ENCODE data around the gene DARS1.

DARS1 gene

GRCh38 chr2:135876066-135876711 is 109.2 kb downstream of the DARS1 start, which contains the start of gene MCM6:
TSS of gene MCM6 (minus strand) at chr2:135876443. CDS start at chr2:135876365, 78 bp downstream.
- Histone ChIP-seq H3K4me3 (ENCODE audit: low read depth, low read length, poor library complexity, severe bottlenecking) (peak within 1 kb of the TSS; percentile 91), H3F3A (ENCODE audit: insufficient read depth, low read length) (no peaks in the 10 kb centered on the region), H3K36me3 (ENCODE audit: insufficient read depth, low read length) (peaks cover 42% of the 10 kb centered on the region), H3K4me1 (ENCODE audit: insufficient read depth, low read length, severe bottlenecking) (peaks cover 30% of the 10 kb centered on the region), H3K27ac (ENCODE audit: low read depth, low read length, poor library complexity, severe bottlenecking) (peak within 1 kb of the TSS; percentile 60), H3K9me3 (ENCODE audit: low read length) (no peaks in the 10 kb centered on the region), H3K27me3 (ENCODE audit: insufficient read depth, low read length) (no peaks in the 10 kb centered on the region), H3K9ac (ENCODE audit: low read length) (peak within 1 kb of the TSS; percentile 93), H3K9me2 (ENCODE audit: low read depth, low read length) (no peaks in the 10 kb centered on the region), H4K20me1 (ENCODE audit: insufficient read depth, low read length) (no peaks in the 10 kb centered on the region), H2AFZ (ENCODE audit: low read length) (0 out of 2 replicates have a peak within 1 kb of the TSS, but pooled peaks have one; percentile 26), H3K4me2 (ENCODE audit: low read length) (peak within 1 kb of the TSS; percentile 78), H3K79me2 (ENCODE audit: insufficient read depth, low read length) (peaks cover 29% of the 10 kb centered on the region)
- TF ChIP-seq EZH2 (IDR thresholded peaks at IDR 0.05; ENCODE audit: borderline replicate concordance, low read length) (no peak), CTCF (IDR thresholded peaks at IDR 0.05; ENCODE audit: low read length) (no peak)

- H3K9ac ChIP-seq (ENCODE audit: low read length), result peak overlapping the region; percentile 93
- H3K4me2 ChIP-seq (ENCODE audit: low read length), result peak overlapping the region; percentile 78
- H3K27me3 ChIP-seq (ENCODE audit: insufficient read depth, low read length), result no peaks in the 10 kb centered on the region
- H3K79me2 ChIP-seq (ENCODE audit: insufficient read depth, low read length), result peaks cover 29% of the 10 kb centered on the region
- no peaks in the 10 kb centered on the region for H3K9me2 ChIP-seq (ENCODE audit: low read depth, low read length)
- H2AFZ ChIP-seq (ENCODE audit: low read length), result no peak overlapping the region
- H3K4me1 ChIP-seq (ENCODE audit: insufficient read depth, low read length, severe bottlenecking), result peaks cover 30% of the 10 kb centered on the region
- no peaks in the 10 kb centered on the region for H3K9me3 ChIP-seq (ENCODE audit: low read length)
- peaks cover 48% of the 10 kb centered on the region for H3K36me3 ChIP-seq (ENCODE audit: insufficient read depth, low read length)
- H3K4me3 ChIP-seq (ENCODE audit: low read depth, low read length, poor library complexity, severe bottlenecking), result peak overlapping the region; percentile 91
- no peaks in the 10 kb centered on the region for H3F3A ChIP-seq (ENCODE audit: insufficient read depth, low read length)
- no peaks in the 10 kb centered on the region for H4K20me1 ChIP-seq (ENCODE audit: insufficient read depth, low read length)
- peak overlapping the region; percentile 60 for H3K27ac ChIP-seq (ENCODE audit: low read depth, low read length, poor library complexity, severe bottlenecking)
- TF ChIP-seq CTCF (IDR thresholded peaks at IDR 0.05; ENCODE audit: low read length), result no peak
- TF ChIP-seq EZH2 (IDR thresholded peaks at IDR 0.05; ENCODE audit: borderline replicate concordance, low read length), result no peak
Measured at GRCh38 chr2:135875491-135876065, 109.8 kb downstream of the DARS1 start.

- Histone ChIP-seq H3K36me3 (ENCODE audit: insufficient read depth, low read length) (peaks cover 55% of the 10 kb centered on the region), H3K9me2 (ENCODE audit: low read depth, low read length) (no peaks in the 10 kb centered on the region), H3K9me3 (ENCODE audit: low read length) (no peaks in the 10 kb centered on the region), H3K4me2 (ENCODE audit: low read length) (peak overlapping the region; percentile 78), H3K27me3 (ENCODE audit: insufficient read depth, low read length) (no peaks in the 10 kb centered on the region), H3K9ac (ENCODE audit: low read length) (peak overlapping the region; percentile 93), H3K4me3 (ENCODE audit: low read depth, low read length, poor library complexity, severe bottlenecking) (peak overlapping the region; percentile 91), H3K4me1 (ENCODE audit: insufficient read depth, low read length, severe bottlenecking) (peaks cover 30% of the 10 kb centered on the region), H3K27ac (ENCODE audit: low read depth, low read length, poor library complexity, severe bottlenecking) (peak overlapping the region; percentile 60), H3K79me2 (ENCODE audit: insufficient read depth, low read length) (peaks cover 29% of the 10 kb centered on the region), H2AFZ (ENCODE audit: low read length) (no peak overlapping the region), H3F3A (ENCODE audit: insufficient read depth, low read length) (no peaks in the 10 kb centered on the region), H4K20me1 (ENCODE audit: insufficient read depth, low read length) (no peaks in the 10 kb centered on the region)
- TF ChIP-seq CTCF (IDR thresholded peaks at IDR 0.05; ENCODE audit: low read length) (no peak), EZH2 (IDR thresholded peaks at IDR 0.05; ENCODE audit: borderline replicate concordance, low read length) (no peak)
Measured at GRCh38 chr2:135874777-135875365, 110.6 kb downstream of the DARS1 start.
